CD4-positive, alpha-beta memory T cell (primary cell): ENCODE data around the gene ZFP36L1. TPM values are rescaled to one million over a fixed set of nuclear protein-coding genes. Genes with fewer than 3 reads are reported as not detected.

ENCODE experiments used
- CTCF ChIA-PET: fragments of 350-600 bp; sonication (Branson Sonifier 250); formaldehyde crosslinking; loops from one replicate; lab custom pipeline; 2021; ENCODE audit warnings: inconsistent platforms; ENCODE audit not compliant: partially characterized antibody; lab: Charles Lee
- POLR2A ChIA-PET: fragments of 350-600 bp; sonication (Branson Sonifier 250); formaldehyde crosslinking; loops from one replicate; lab custom pipeline; 2021; ENCODE audit not compliant: partially characterized antibody; lab: Charles Lee
- DNase-seq, 5 donors: peaks; one replicate each; pipeline versions ENCODE4 v3.0.0 to v3.0.0-alpha.2; 2020 to 2022; ENCODE audit warnings: mixed read lengths in 1 of 5
- H3K27ac ChIP-seq: one replicate; pipeline ENCODE4 v1.7.0; 2013; ENCODE audit warnings: low read depth, low read length
- H3K27me3 ChIP-seq: 2 replicates; pipeline ENCODE4 v1.7.0; 2013; ENCODE audit warnings: mild to moderate bottlenecking, low read length, moderate library complexity; ENCODE audit not compliant: insufficient read depth
- H3K36me3 ChIP-seq: 2 replicates; pipeline ENCODE4 v1.7.0; 2013; ENCODE audit warnings: mild to moderate bottlenecking, low read length, moderate library complexity; ENCODE audit not compliant: insufficient read depth
- H3K4me1 ChIP-seq: 2 replicates; pipeline ENCODE4 v1.7.0; 2013; ENCODE audit warnings: mild to moderate bottlenecking, low read length, moderate library complexity; ENCODE audit not compliant: insufficient read depth
- H3K4me3 ChIP-seq, 2 donors: one replicate each; pipeline ENCODE4 v1.7.0; 2013; ENCODE audit warnings: low read length in 2 of 2, mild to moderate bottlenecking in 1 of 2
- H3K9me3 ChIP-seq, 2 donors: one replicate each; pipeline ENCODE4 v1.7.0; 2013; ENCODE audit warnings: low read length in 2 of 2, control low read depth in 1 of 2; ENCODE audit not compliant: control insufficient read depth in 1 of 2
- H3K27ac Mint-ChIP-seq, 7 donors: one replicate each; pipeline ENCODE4 v1.8.0; 2020 to 2021; ENCODE audit warnings: mixed read lengths in 7 of 7, mild to moderate bottlenecking in 6 of 7, inconsistent platforms in 3 of 7, moderate library complexity in 3 of 7
- H3K27me3 Mint-ChIP-seq, 2 donors: one replicate each; pipeline ENCODE4 v1.8.0; 2020 to 2021; ENCODE audit warnings: mixed read lengths in 2 of 2
- H3K36me3 Mint-ChIP-seq, 2 donors: one replicate each; pipeline ENCODE4 v1.8.0; 2020 to 2021; ENCODE audit warnings: mixed read lengths in 2 of 2, inconsistent platforms in 1 of 2, mild to moderate bottlenecking in 1 of 2
- H3K4me1 Mint-ChIP-seq, 4 donors: one replicate each; pipeline ENCODE4 v1.8.0; 2020 to 2021; ENCODE audit warnings: mixed read lengths in 4 of 4, mild to moderate bottlenecking in 1 of 4
- H3K4me3 Mint-ChIP-seq, 8 donors: one replicate each; pipeline ENCODE4 v1.8.0; 2020 to 2021; ENCODE audit warnings: mixed read lengths in 8 of 8, mild to moderate bottlenecking in 7 of 8, moderate library complexity in 6 of 8, inconsistent platforms in 3 of 8
- H3K9me3 Mint-ChIP-seq, 8 donors: one replicate each; pipeline ENCODE4 v1.8.0; 2020 to 2021; ENCODE audit warnings: mixed read lengths in 8 of 8, mild to moderate bottlenecking in 5 of 8, inconsistent platforms in 3 of 8, moderate library complexity in 1 of 8
- intact Hi-C: fragments of 100-400 bp; cut with micrococcal nuclease; formaldehyde crosslinking; loops from one replicate; pipeline ENCODE4 v1.15.1; 2023
- polyA plus RNA-seq, 2 donors: library from polyadenylated mRNA; unstranded; fragments of 300-500 nt; fragmentation: Illumina TruSeq; gene quantifications; one replicate each; pipeline ENCODE4 v1.2.3, GENCODE V29; 2021
- total RNA-seq, 2 experiments: library from RNA; stranded (reverse); gene quantifications; one replicate each; pipeline ENCODE4 v1.2.3, GENCODE V29; 2021

ZFP36L1 gene
- total and polyA plus RNA-seq, 4 experiments from 2014 or later, result 60.3 to 242 (median 177) TPM

GRCh38 chr14:68760761-68761160 lies 32.1 kb downstream of the ZFP36L1 start:
- Mint-ChIP-seq H3K27me3 (no peaks in the 10 kb centered on the region), H3K9me3 (no peaks in the 10 kb centered on the region), H3K4me1 (peaks cover 13 to 37% (median 27%) of the 10 kb centered on the region in 4 donors), H3K27ac (no peak overlapping the region), H3K36me3 (no peaks in the 10 kb centered on the region), H3K4me3 (no peak overlapping the region)
- Histone ChIP-seq H3K27ac (no peak overlapping the region), H3K9me3 (no peaks in the 10 kb centered on the region), H3K36me3 (no peaks in the 10 kb centered on the region), H3K4me3 (no peak overlapping the region), H3K4me1 (peaks cover 22% of the 10 kb centered on the region), H3K27me3 (no peaks in the 10 kb centered on the region)
- intact Hi-C loops, result no loop called here
- ChIA-PET POLR2A (interaction anchor here (1.3 to 6.3 kb wide), 2 partner anchors 12 to 20 kb away, joined by 4 to 37 read pairs; no protein-coding TSS in a partner anchor), CTCF (no interaction called here)
- DNase-seq, result no peak

- Histone ChIP-seq H3K9me3 (no peaks in the 10 kb centered on the region), H3K27me3 (no peaks in the 10 kb centered on the region), H3K4me1 (peaks cover 15% of the 10 kb centered on the region), H3K36me3 (no peaks in the 10 kb centered on the region), H3K27ac (no peak overlapping the region), H3K4me3 (no peak overlapping the region)
- no peak for DNase-seq
- H3K9me3 Mint-ChIP-seq, result no peaks in the 10 kb centered on the region
- ChIA-PET CTCF (no interaction called here), POLR2A (interaction anchor here (6.3 kb wide), 1 partner anchor 21 kb away, joined by 37 read pairs; no protein-coding TSS in a partner anchor)
- peak overlapping the region in 2 of 8 donors; percentile 15 to 39 for H3K4me3 Mint-ChIP-seq
- H3K4me1 Mint-ChIP-seq, result peaks cover 8 to 30% (median 20%) of the 10 kb centered on the region in 4 donors
- intact Hi-C loops, result no loop called here
- no peaks in the 10 kb centered on the region for H3K27me3 Mint-ChIP-seq
- H3K27ac Mint-ChIP-seq, result peak overlapping the region in 2 of 7 donors; percentile 26 to 31
- H3K36me3 Mint-ChIP-seq, result no peaks in the 10 kb centered on the region
Measured at GRCh38 chr14:68759937-68760336, 32.9 kb downstream of the ZFP36L1 start.

- H3K27me3 ChIP-seq, result no peaks in the 10 kb centered on the region
- intact Hi-C loops, result no loop called here
- DNase-seq, result no peak
- Mint-ChIP-seq H3K9me3 (no peaks in the 10 kb centered on the region), H3K4me3 (no peak overlapping the region), H3K27ac (no peak overlapping the region), H3K4me1 (peaks cover 4 to 24% (median 14%) of the 10 kb centered on the region in 4 donors), H3K36me3 (no peaks in the 10 kb centered on the region), H3K27me3 (no peaks in the 10 kb centered on the region)
- ChIA-PET CTCF (no interaction called here), POLR2A (interaction anchor here (6.3 kb wide), 1 partner anchor 22 kb away, joined by 37 read pairs; no protein-coding TSS in a partner anchor)
- H3K4me3 ChIP-seq, result no peak overlapping the region
- no peak overlapping the region for H3K27ac ChIP-seq
- H3K4me1 ChIP-seq, result peaks cover 10% of the 10 kb centered on the region
- H3K9me3 ChIP-seq, result no peaks in the 10 kb centered on the region
- no peaks in the 10 kb centered on the region for H3K36me3 ChIP-seq
Measured at GRCh38 chr14:68759017-68759560, 33.8 kb downstream of the ZFP36L1 start.

- POLR2A ChIA-PET, result interaction anchor here (0.7 to 6.3 kb wide), 3 partner anchors 23 to 130 kb away, joined by 3 to 37 read pairs (median 3); partner anchors contain the start of gene ZFP36L1
- H3K27me3 Mint-ChIP-seq, result no peaks in the 10 kb centered on the region
Measured at GRCh38 chr14:68758301-68758700, 34.6 kb downstream of the ZFP36L1 start.

GRCh38 chr14:68757618-68758081 lies 35.2 kb downstream of the ZFP36L1 start:
- Histone ChIP-seq H3K27ac (no peak overlapping the region), H3K36me3 (no peaks in the 10 kb centered on the region), H3K27me3 (no peaks in the 10 kb centered on the region), H3K4me3 (no peak overlapping the region), H3K9me3 (no peaks in the 10 kb centered on the region), H3K4me1 (peaks cover 10% of the 10 kb centered on the region)
- intact Hi-C loops, result no loop called here
- DNase-seq, result no peak
- ChIA-PET POLR2A (interaction anchor here (0.7 to 6.3 kb wide), 9 partner anchors 13 to 129 kb away, joined by 3 to 37 read pairs (median 3); partner anchors contain the start of gene ZFP36L1), CTCF (interaction anchor here (0.8 to 1.7 kb wide), 4 partner anchors 12 to 824 kb away, joined by 3 to 5 read pairs (median 3); no protein-coding TSS in a partner anchor)
- Mint-ChIP-seq H3K36me3 (no peaks in the 10 kb centered on the region), H3K4me1 (peaks cover 4 to 24% (median 14%) of the 10 kb centered on the region in 4 donors), H3K9me3 (no peaks in the 10 kb centered on the region), H3K27me3 (no peaks in the 10 kb centered on the region), H3K4me3 (no peak overlapping the region), H3K27ac (no peak overlapping the region)

More at GRCh38 chr14:68758301-68758700, 34.6 kb downstream of the ZFP36L1 start:
- H3K9me3 ChIP-seq, result no peaks in the 10 kb centered on the region
- Mint-ChIP-seq H3K9me3 (no peaks in the 10 kb centered on the region), H3K36me3 (no peaks in the 10 kb centered on the region), H3K4me3 (no peak overlapping the region), H3K4me1 (peaks cover 4 to 24% (median 14%) of the 10 kb centered on the region in 4 donors), H3K27ac (no peak overlapping the region)
- H3K27me3 ChIP-seq, result no peaks in the 10 kb centered on the region
- no peaks in the 10 kb centered on the region for H3K36me3 ChIP-seq
- H3K4me1 ChIP-seq, result peaks cover 10% of the 10 kb centered on the region
- no peak overlapping the region for H3K27ac ChIP-seq
- no peak overlapping the region for H3K4me3 ChIP-seq
- DNase-seq, result no peak
- CTCF ChIA-PET, result no interaction called here
- intact Hi-C loops, result no loop called here

- Histone ChIP-seq H3K27ac (no peak overlapping the region), H3K36me3 (no peaks in the 10 kb centered on the region), H3K4me3 (no peak overlapping the region), H3K9me3 (no peaks in the 10 kb centered on the region), H3K4me1 (peaks cover 10% of the 10 kb centered on the region), H3K27me3 (no peaks in the 10 kb centered on the region)
- intact Hi-C loops, result no loop called here
- no peak for DNase-seq
- no peaks in the 10 kb centered on the region for H3K27me3 Mint-ChIP-seq
- H3K4me3 Mint-ChIP-seq, result no peak overlapping the region
- H3K4me1 Mint-ChIP-seq, result peaks cover 4 to 28% (median 14%) of the 10 kb centered on the region in 4 donors
- ChIA-PET CTCF (interaction anchor here (0.8 to 1.7 kb wide), 4 partner anchors 11 to 823 kb away, joined by 3 to 5 read pairs (median 3); no protein-coding TSS in a partner anchor), POLR2A (interaction anchor here (0.7 to 6.3 kb wide), 8 partner anchors 14 to 71 kb away, joined by 3 to 37 read pairs (median 3); no protein-coding TSS in a partner anchor)
- H3K9me3 Mint-ChIP-seq, result no peaks in the 10 kb centered on the region
- no peaks in the 10 kb centered on the region for H3K36me3 Mint-ChIP-seq
- no peak overlapping the region for H3K27ac Mint-ChIP-seq
Measured at GRCh38 chr14:68756734-68757133, 36.1 kb downstream of the ZFP36L1 start.

GRCh38 chr14:68756000-68756481 lies 36.8 kb downstream of the ZFP36L1 start:
- Mint-ChIP-seq H3K27ac (no peak overlapping the region), H3K9me3 (no peaks in the 10 kb centered on the region), H3K27me3 (no peaks in the 10 kb centered on the region), H3K4me3 (peak overlapping the region in 1 of 8 donors; percentile 21), H3K36me3 (no peaks in the 10 kb centered on the region), H3K4me1 (peaks cover 4 to 28% (median 14%) of the 10 kb centered on the region in 4 donors)
- Histone ChIP-seq H3K27me3 (no peaks in the 10 kb centered on the region), H3K27ac (no peak overlapping the region), H3K36me3 (no peaks in the 10 kb centered on the region), H3K4me3 (no peak overlapping the region), H3K9me3 (no peaks in the 10 kb centered on the region), H3K4me1 (peaks cover 10% of the 10 kb centered on the region)
- intact Hi-C loops, result no loop called here
- DNase-seq, result no peak
- ChIA-PET CTCF (interaction anchor here (1.7 kb wide), 1 partner anchor 822 kb away, joined by 3 read pairs; no protein-coding TSS in a partner anchor), POLR2A (interaction anchor here (1.6 to 6.3 kb wide), 2 partner anchors 25 kb away, joined by 4 to 37 read pairs; no protein-coding TSS in a partner anchor)
